ENCODE results near the gene ARHGAP10.
"Not testable (repeated sequence)": the region's sequence is repeated elsewhere in the genome, so short reads cannot be mapped to it uniquely, and the experiment has no call there.

Gene ARHGAP10

GRCh38 chr4:148076964-148077363, 345.1 kb downstream of the ARHGAP10 start:
- DNase-seq, result no peak

DNA sequence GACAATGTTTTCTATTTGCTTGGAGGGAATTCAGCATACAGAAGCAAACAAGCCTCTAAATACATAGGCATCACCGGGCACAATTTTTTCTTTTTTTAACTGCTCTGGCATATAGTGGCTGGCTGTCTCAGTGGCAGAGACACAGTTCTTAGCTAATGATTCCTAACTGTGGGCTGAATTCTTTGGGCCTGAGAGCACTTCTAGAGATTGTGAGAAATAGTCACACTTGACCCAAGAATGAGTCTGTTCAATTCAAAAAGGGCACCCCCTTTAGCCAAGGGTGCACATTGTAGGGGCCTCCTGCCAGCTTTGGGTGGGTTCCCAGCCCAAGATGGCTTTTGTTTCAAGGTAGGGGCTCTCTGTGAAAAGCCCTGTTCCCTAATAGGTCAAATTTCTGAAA, 345.7 kb downstream of the ARHGAP10 start:
- DNase-seq, result no peak

DNA sequence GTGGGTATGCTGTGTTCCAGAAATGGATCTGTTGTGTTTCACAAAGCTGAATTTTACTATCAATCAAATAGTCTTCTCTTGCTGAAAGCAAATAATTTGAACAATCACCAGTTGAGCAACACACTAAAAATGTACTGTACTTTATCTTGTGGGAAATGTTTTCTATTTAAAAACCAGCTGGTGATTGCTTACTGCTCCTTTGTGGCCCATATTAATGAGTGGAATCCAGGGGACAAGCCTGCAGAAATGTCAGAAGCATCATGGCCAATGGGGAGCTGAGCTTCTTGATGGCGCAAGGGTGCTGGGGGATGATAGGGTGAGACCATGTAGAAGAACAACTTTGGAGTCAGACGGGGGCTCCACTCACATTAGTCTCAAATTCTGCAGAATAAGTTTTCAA, 346.2 kb downstream of the ARHGAP10 start:
- DNase-seq, result no peak

- no peak for DNase-seq
Observed at GRCh38 chr4:148079961-148080360, 348.1 kb downstream of the ARHGAP10 start.

- DNase-seq, result no peak
Observed at GRCh38 chr4:148081267-148081666, 349.4 kb downstream of the ARHGAP10 start.

- DNase-seq, result no peak
Observed at GRCh38 chr4:148081745-148082144, 349.9 kb downstream of the ARHGAP10 start.

DNA sequence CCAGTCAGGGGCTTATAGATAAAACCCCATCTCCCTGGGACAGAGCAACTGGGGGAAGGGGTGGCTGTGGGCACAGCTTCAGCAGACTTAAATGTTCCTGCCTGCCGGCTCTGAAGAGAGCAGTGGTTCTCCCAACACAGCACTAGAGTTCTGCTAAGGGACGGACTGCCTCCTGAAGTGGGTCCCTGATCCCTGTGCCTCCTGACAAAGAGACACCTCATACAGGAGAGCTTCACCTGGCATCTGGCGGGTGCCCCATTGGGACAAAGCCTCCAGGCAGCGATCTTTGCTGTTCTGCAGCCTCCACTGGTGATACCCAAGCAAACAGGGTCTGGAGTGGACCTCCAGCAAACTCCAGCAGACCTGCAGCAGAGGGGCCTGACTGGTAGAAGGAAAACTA, 351.2 kb downstream of the ARHGAP10 start:
- DNase-seq, result not testable (repeated sequence)

DNA sequence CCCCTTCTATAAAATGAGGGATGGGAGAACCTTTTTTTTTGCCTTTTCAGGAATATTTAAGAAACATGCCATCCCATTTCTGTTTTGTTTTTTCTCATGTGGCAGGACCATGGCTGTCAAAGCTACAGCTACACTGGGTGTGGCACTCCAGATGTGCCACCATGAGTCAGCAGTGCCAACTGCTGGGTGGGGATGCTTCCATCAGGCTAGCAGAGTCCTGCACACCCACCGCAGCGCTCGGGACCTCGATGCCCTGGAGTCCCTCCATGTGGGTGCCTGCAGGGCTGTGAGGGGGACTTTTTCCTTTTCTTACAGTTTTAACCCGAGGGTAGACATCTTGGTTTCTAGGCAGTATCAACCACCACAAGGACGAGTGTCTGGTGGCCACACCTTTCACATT, 357.7 kb downstream of the ARHGAP10 start:
- peak; percentile 58 for DNase-seq

DNA sequence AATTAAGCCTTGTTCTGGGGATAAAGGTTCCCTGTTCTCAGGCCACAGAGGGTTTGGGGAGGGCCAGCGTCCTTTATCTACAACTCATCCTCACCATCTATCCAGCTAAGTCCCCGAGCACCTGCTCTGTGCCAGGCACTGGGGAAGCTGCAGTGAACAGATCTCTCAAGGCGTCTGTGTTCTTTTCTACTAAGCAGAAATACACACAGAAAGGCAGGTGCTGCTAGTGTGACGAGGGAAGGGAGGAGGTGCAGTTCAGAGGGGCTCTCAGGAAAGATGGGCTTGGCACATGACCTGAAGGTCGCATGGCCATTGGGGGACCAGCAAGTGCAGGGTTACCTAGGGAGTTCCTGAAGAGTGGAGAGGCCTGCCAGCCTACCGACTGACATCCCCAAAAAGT, 358.1 kb downstream of the ARHGAP10 start:
- DNase-seq, result peak; percentile 27

GRCh38 chr4:148090503-148091476, 358.9 kb downstream of the ARHGAP10 start:
- no peak for DNase-seq

GRCh38 chr4:148091896-148092295, 360.0 kb downstream of the ARHGAP10 start:
- no peak for DNase-seq

DNA sequence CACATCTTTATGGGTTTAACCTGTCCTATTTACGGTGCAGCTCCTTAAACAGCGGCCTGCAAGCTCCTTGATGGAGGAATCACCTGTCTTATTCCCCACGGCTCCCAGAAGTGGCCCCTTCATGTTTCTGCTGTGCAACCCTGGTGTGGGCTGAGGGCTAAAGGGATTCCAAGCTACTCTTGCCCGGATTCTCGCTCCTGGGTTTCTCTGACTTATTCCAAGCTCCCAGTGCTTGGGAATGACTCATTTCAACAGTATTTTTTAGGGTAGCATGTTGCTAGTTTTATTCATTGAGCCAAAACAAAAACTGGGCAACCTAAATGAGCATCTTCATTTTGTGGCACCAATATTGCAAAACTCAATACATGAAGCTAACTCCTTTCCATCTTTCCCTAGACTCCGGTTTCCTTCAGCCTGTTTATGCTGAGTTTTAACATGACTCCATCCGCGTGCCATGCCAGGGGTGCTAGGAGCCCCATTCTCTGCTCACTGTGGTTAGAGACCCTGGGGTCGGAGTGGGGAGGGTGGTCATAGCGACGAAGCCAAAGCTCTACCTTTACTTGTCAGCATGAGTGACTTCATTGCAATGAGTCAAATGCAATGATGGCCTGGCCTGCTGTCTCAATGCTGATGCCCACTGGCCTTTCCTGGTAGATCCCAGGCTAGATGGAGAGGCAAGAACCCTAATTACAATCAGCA, 360.6 kb downstream of the ARHGAP10 start:
- DNase-seq, result no peak

DNA sequence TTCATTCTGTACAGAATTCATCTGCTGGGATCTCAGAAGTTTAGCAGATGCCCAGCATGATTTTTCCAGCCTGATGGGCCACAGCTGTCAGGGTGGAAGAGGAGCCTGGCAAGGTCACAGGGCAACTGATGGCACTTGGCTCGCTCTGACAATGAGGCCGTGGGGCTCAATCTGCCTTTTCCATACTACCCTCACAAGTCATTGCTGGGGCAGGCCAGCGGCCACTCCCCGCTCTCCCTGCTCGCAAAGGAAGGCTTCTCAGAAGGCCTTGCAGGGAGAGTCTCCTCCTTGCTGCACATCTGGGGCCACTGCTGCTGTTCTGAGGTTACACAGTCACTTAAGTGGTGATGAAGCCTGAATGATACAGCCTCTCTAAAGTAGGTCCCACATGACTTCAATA, 361.2 kb downstream of the ARHGAP10 start:
- no peak for DNase-seq

DNA sequence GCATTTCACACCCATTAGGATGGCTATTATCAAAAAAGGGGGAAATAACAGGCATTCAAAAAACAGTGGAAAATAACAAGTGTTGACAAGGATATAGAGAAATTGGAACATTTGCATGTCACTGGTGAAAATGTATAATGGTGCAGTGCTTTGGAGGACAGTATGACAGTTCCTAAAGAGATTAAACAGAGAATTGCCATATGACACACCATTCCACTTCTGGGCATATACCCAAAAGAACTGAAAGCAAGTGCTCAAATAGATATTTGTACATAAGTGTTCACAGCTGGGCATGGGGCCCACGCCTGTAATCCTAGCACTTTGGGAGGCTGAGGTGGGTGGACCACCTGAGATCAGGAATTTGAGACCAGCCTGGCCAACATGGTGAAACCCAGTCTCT, 362.3 kb downstream of the ARHGAP10 start:
- no peak for DNase-seq

DNA sequence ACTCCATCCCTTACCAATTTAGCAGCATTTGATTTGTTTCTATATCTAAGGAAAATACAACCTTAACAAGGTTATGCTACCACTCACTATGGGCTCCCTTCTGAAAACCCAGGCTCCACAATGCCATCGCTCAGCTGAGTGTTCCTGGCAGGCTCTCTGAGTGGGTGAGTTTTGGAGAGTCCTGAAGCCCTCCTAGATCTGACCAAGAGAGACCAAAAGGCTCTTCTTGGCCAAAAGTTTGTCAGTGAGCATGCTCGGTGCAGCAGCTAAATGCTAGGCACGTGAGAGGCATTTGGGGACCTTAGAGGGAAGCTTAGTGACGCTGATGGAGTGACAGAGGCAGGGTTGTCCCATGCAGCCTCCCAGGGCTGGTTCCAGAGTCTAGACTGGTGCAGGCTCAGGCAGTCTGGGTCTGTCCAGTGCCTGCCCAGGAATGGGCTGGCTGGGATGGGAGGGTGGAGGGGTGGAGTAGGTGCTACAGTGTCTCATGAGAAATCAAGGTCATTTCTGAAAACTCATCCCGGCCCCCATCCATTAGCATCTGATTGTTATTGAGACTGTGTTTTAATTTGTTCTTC, 363.5 kb downstream of the ARHGAP10 start:
- no peak for DNase-seq

GRCh38 chr4:148097801-148098200, 365.9 kb downstream of the ARHGAP10 start:
- DNase-seq, result no peak

- DNase-seq, result no peak
Observed at GRCh38 chr4:148101235-148101634, 369.3 kb downstream of the ARHGAP10 start.

DNA sequence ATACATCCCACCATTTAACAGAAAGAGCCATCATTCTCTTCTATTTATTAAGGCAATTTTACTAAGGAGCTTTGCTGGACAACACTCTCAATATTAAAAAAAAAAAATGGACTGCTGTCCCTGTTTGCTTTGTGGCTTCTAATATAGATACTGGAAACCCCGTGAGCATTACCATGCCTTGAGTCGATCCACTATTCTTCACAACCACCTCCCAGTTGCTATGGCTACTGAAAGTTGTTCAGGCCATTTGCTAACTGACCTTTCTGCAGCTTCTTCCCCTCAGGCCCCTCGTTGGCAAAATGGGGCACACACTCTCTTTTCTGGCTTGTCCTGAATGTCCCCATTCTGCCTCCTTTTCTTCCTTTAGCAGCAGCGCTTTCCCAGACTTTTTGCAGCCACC, 369.9 kb downstream of the ARHGAP10 start:
- DNase-seq, result no peak

DNA sequence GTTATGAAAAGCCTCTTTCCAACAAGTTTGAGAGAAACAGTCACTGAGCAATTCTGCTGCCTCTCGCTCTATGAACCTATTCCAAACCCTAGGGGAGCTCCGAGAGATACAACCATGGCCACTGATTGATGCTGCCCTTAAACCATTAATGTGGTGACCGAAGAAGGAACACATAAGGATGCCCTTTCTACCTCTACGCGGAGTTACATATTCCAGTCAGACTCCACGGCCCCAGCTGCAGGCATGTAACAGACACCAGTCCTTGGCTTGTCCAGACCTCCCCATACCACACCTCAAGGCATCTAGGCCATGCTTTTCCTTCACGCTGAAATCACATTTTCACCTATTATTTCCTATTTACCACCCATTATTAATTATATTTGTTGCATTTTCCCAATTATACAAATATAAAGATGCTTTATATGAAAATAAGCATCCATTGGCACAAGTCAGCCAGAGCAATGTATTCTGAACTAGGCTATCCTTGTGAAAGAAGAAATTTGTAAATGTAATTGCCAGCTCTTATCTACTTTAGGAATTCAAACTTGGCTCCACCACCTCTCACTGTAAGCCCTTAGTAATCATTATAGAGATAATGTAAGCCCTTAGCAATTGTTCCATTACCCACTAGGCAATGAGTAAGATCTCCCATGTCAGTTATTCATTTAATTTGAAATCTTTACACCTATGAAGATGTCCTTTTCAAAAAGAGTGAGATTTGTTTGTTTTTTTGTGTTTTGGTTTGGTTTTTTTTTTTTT, 371.9 kb downstream of the ARHGAP10 start:
- DNase-seq, result no peak

DNA sequence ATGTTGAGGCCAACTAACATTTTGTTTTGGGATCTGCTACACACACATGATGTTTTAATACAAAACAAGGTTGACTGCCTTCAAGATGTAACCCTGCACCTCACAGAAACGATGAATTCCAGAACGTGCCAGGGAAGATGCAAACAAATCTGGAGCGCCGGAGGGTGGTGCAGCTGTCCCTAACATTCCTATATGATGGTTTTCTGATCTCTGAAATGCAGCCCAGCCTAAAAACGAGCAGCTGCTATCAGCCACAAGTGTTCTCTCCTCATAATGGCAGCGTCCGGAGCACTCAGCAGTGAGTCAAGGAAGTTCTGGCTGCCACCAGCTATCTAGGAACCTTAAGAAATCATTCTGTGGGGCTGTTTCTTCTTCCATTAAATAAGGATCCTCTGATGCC, 376.9 kb downstream of the ARHGAP10 start:
- DNase-seq, result no peak

DNA sequence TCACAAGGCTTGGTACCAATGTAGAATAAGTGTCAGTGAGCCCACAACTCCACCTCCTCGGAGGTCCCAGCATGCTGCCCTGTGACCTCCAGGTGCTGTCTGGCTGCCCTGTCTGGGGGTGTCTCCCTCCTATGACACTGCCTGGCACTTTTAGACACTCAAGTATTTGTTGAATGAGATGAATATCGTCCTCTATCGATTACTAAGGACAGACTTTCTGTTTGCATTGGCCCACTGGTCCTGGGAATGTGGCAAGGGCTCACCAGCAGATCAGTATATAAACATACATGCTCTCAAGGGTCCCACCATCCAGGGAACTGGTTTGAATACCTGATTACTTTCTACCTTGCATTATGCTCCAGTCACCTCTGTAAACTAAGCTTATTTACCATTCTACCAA, 377.3 kb downstream of the ARHGAP10 start:
- DNase-seq, result no peak

DNA sequence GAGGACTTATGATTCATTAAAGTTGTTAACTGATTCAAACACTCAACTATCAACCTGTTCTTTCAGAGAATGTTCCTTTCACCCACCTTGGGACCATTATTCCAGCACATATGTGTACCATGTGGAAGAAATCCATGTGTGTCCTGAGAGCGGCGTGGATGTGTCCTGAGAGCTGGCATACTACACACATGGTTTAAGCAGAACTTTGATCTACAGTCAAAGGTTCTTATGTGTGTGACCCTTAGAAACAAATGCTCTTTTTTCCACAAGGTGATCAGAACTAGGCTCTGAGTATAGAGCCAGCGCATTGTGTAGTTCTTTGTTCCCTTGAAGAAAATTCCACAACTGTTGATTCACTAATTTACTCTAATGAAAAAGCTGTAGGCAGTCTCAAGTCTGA, 378.3 kb downstream of the ARHGAP10 start:
- DNase-seq, result no peak

All from hematopoietic multipotent progenitor cell treated with erythropoietin and hydrocortisone succinate and interleukin-3 and kit ligand, for 8 days (in vitro differentiated cells).